Activated T-helper 2 cell treated with anti-CD3 and anti-CD28 coated beads, Interferon-gamma antibody, Interleukin-2, Interleukin-4, amounts not matched to agents 10 μg/mL and 5 μg/mL and 100 μg/mL, durations not matched to agents 14 hours and 24 hours and 36 hours (primary cell): ENCODE measurements around the gene PRDM2. TPM values are rescaled to one million over a fixed set of nuclear protein-coding genes. Genes with fewer than 3 reads are reported as not detected.

Experiments used
- DNase-seq: peaks from one replicate; pipeline ENCODE4 v3.0.0; 2021; ENCODE audit warnings: low spot score
- H3K27ac Mint-ChIP-seq: one replicate; pipeline ENCODE4 v1.8.0; 2021; ENCODE audit warnings: mixed read lengths
- H3K27me3 Mint-ChIP-seq: one replicate; pipeline ENCODE4 v1.8.0; 2021; ENCODE audit warnings: low read depth, mixed read lengths
- H3K36me3 Mint-ChIP-seq: one replicate; pipeline ENCODE4 v1.8.0; 2021; ENCODE audit warnings: low read depth, mixed read lengths
- H3K4me1 Mint-ChIP-seq: one replicate; pipeline ENCODE4 v1.8.0; 2021; ENCODE audit warnings: low read depth, mixed read lengths
- H3K4me3 Mint-ChIP-seq: one replicate; pipeline ENCODE4 v1.8.0; 2021; ENCODE audit warnings: low read depth, mild to moderate bottlenecking, moderate library complexity, mixed read lengths
- H3K9me3 Mint-ChIP-seq: one replicate; pipeline ENCODE4 v1.8.0; 2021; ENCODE audit warnings: mixed read lengths
- intact Hi-C: fragments of 100-400 bp; cut with micrococcal nuclease; formaldehyde crosslinking; loops from one replicate; pipeline ENCODE4 v1.15.1; 2023
- total RNA-seq: library from RNA; stranded (reverse); gene quantifications from 2 replicates; pipeline ENCODE4 v1.2.3, GENCODE V29; 2022

Gene PRDM2
- total RNA-seq, 1 donor from 2014 or later: 45.0 TPM

- H3K27ac Mint-ChIP-seq: no peak overlapping the region
- DNase-seq: no peak
- H3K4me3 Mint-ChIP-seq: no peak overlapping the region
- no peaks in the 10 kb centered on the region for H3K9me3 Mint-ChIP-seq
- H3K4me1 Mint-ChIP-seq: no peaks in the 10 kb centered on the region
- intact Hi-C loops: no loop called here
- no peaks in the 10 kb centered on the region for H3K27me3 Mint-ChIP-seq
- H3K36me3 Mint-ChIP-seq: no peaks in the 10 kb centered on the region
Measured at GRCh38 chr1:13851726-13852125, 151.7 kb downstream of the PRDM2 start.

DNA sequence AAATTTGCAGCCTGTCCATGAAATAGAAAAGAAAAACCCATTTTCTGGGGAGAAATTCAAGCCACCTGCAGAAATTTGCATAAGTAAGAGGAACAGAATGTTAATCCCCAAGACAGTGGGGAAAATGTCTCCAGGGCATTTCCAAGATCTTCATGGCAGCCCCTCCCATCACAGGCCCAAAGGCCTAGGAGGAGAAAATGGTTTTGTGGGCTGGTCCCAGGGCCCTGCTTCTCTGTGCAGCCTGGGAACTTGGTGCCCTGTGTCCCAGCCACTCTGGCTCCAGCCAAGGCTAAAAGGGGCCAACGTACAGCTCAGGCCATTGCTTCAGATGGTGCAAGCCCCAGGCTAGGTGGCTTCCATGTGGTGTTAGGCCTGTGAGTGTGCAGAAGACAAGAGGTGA, 155.6 kb downstream of the PRDM2 start:
- H3K27me3 Mint-ChIP-seq: peaks cover 4% of the 10 kb centered on the region
- intact Hi-C loops: no loop called here
- no peak overlapping the region for H3K27ac Mint-ChIP-seq
- no peak overlapping the region for H3K4me3 Mint-ChIP-seq
- H3K4me1 Mint-ChIP-seq: no peaks in the 10 kb centered on the region
- no peaks in the 10 kb centered on the region for H3K36me3 Mint-ChIP-seq
- DNase-seq: no peak
- no peaks in the 10 kb centered on the region for H3K9me3 Mint-ChIP-seq

GRCh38 chr1:13860031-13860430, 160.0 kb downstream of the PRDM2 start:
- no peaks in the 10 kb centered on the region for H3K9me3 Mint-ChIP-seq
- DNase-seq: no peak
- peaks cover 4% of the 10 kb centered on the region for H3K27me3 Mint-ChIP-seq
- no peak overlapping the region for H3K4me3 Mint-ChIP-seq
- H3K4me1 Mint-ChIP-seq: no peaks in the 10 kb centered on the region
- intact Hi-C loops: no loop called here
- no peaks in the 10 kb centered on the region for H3K36me3 Mint-ChIP-seq
- no peak overlapping the region for H3K27ac Mint-ChIP-seq

DNA sequence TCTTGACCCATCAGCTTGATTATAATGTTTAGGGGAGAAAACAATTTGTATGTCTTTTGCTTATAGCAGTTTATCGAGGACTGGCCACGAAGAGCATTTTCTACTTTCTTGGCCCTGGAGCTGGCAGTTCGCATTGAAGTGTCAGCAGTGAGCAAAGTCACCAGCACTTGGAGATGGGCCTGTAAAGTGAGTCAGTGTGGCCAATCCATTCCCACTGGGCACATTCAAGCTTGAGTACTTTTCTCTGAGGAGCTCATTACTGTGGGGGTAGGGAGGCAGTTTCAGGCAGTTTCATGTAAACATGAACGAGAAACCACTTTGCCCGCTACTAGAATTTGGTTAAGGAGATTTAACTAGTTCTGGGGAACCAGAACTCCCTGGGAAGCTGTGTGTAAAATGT, 164.8 kb downstream of the PRDM2 start:
- intact Hi-C loops: no loop called here
- H3K9me3 Mint-ChIP-seq: no peaks in the 10 kb centered on the region
- DNase-seq: no peak
- no peak overlapping the region for H3K4me3 Mint-ChIP-seq
- no peaks in the 10 kb centered on the region for H3K36me3 Mint-ChIP-seq
- H3K4me1 Mint-ChIP-seq: no peaks in the 10 kb centered on the region
- H3K27me3 Mint-ChIP-seq: peaks cover 4% of the 10 kb centered on the region
- H3K27ac Mint-ChIP-seq: no peak overlapping the region

DNA sequence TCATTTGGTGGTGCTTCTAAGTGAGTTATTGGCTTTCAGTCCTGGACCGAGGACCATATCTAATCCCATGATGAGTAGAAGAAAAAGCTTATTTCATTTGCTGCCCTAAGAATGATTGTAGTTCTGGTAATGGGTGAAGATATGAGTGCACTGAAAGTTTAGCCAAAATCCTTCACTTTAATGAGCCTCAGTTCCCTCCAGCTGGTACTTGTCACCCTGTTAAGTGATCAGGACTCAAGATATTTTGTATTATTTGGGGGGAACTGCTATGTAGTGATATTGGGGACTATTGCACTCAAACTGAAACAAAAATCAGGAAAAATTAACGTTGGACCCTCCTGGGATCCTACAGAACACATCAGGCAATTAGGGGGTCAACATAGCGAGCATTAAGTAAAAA, 165.9 kb downstream of the PRDM2 start:
- Mint-ChIP-seq H3K4me1 (no peaks in the 10 kb centered on the region), H3K27me3 (no peaks in the 10 kb centered on the region), H3K4me3 (no peak overlapping the region), H3K27ac (no peak overlapping the region), H3K9me3 (no peaks in the 10 kb centered on the region), H3K36me3 (no peaks in the 10 kb centered on the region)
- intact Hi-C loops: no loop called here
- no peak for DNase-seq

GRCh38 chr1:13867603-13868002, 167.6 kb downstream of the PRDM2 start:
- Mint-ChIP-seq H3K27me3 (no peaks in the 10 kb centered on the region), H3K9me3 (no peaks in the 10 kb centered on the region), H3K4me3 (no peak overlapping the region), H3K4me1 (no peaks in the 10 kb centered on the region), H3K27ac (no peak overlapping the region), H3K36me3 (no peaks in the 10 kb centered on the region)
- no peak for DNase-seq
- intact Hi-C loops: no loop called here

DNA sequence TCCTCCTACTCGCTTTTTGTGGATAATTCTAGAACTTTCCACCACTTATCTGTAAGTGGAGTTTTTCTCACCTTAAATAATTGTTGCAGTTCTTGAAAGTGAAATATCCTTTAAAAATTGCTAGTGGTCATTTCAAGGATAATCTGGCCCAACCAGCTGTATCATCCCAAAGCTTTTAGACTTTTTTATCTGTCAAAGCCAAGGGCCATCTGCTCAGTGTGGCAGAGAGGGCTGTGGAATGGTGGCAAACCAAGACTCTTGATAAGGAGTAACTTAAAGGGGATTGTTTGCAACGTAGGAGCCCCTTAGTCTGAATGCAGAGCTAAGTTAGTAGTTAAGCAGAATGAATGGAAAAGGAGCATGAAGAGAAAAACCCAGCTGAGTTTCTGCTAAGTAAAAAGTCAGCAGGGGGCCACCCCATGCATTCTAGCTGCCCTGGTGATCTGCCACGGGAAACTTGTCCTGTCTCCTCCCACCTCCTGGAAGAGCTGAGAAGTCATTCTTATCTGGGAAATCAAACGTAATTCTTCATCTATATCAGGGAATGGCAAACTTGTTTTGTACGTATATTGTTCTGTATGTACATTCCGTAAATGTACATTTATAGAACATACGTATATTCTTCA, 169.3 kb downstream of the PRDM2 start:
- Mint-ChIP-seq H3K9me3 (no peaks in the 10 kb centered on the region), H3K27ac (no peak overlapping the region), H3K4me3 (no peak overlapping the region), H3K27me3 (no peaks in the 10 kb centered on the region), H3K4me1 (no peaks in the 10 kb centered on the region), H3K36me3 (no peaks in the 10 kb centered on the region)
- DNase-seq: no peak
- intact Hi-C loops: no loop called here

DNA sequence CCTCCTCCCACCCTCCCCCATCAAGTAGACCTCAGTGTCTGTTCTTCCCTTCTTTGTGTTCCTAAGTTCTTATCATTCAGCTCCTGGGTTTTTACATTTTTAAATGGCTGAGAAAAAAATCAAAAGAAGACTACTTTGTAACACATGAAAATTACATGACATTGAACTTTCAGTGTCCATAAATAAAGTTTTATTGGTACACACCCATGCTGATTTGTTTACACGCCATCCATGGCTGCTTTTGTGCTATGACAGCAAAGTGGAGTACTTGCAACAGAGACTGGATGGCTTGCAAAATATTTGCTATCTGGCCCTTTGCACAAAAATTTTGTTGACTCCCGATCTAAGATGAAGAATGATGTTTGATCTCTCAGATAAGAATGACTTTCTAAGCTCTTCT, 171.4 kb downstream of the PRDM2 start:
- Mint-ChIP-seq H3K27me3 (no peaks in the 10 kb centered on the region), H3K9me3 (no peaks in the 10 kb centered on the region), H3K4me3 (no peak overlapping the region), H3K4me1 (no peaks in the 10 kb centered on the region), H3K36me3 (no peaks in the 10 kb centered on the region), H3K27ac (no peak overlapping the region)
- no peak for DNase-seq
- intact Hi-C loops: no loop called here

DNA sequence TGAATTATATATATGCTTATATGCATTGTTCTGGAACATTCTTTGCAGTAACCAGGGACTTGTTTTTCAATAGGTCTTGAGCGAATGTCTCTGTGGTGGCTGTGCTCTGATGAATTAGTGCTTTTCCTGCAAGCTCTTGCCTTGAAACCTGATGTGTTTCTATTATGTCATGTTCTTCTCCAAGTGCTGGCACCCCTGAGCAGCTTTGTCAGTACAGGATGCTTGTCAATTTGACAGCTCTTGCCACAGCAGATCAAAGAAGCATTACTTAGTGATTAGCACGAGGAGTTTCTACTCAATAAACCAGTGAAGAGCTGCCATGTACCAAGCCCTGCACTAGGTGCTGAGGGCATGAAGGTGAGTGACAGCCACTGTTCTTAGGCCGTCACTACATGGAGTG, 171.9 kb downstream of the PRDM2 start:
- Mint-ChIP-seq H3K27ac (no peak overlapping the region), H3K4me1 (no peaks in the 10 kb centered on the region), H3K36me3 (no peaks in the 10 kb centered on the region), H3K27me3 (no peaks in the 10 kb centered on the region), H3K4me3 (no peak overlapping the region), H3K9me3 (no peaks in the 10 kb centered on the region)
- no peak for DNase-seq
- intact Hi-C loops: no loop called here

DNA sequence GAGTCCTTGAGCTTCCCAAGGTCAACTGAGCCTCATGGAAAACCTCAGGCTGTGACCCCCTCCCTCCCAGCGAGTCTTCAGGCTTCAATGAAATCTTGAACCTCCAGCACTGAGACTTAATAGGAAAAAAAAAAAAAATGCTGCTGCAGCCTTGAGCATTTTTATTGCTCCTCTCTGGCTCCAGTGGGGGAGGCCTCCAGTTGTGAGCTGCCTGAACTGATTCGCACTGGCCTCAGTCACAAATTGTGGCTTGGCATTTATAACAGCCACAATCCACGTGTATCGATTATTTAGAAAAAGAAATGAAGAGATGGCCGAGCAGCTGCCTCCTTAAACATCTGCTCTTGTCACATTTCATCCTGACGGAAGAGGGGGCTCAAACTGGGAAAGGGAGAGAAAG, 173.0 kb downstream of the PRDM2 start:
- Mint-ChIP-seq H3K27ac (no peak overlapping the region), H3K36me3 (no peaks in the 10 kb centered on the region), H3K4me1 (no peaks in the 10 kb centered on the region), H3K4me3 (no peak overlapping the region), H3K9me3 (no peaks in the 10 kb centered on the region), H3K27me3 (no peaks in the 10 kb centered on the region)
- intact Hi-C loops: no loop called here
- no peak for DNase-seq

Other genes with a start within 250 kb of the PRDM2 start
- gene LRRC38, start 186.2 kb upstream of the PRDM2 start, total RNA-seq: not detected in 2 replicates
- not detected in 2 replicates for gene PDPN, start 116.4 kb upstream of the PRDM2 start, total RNA-seq